SW480 (cell line): ENCODE data around the gene ADCY1.
"Not testable (repeated sequence)": the region's sequence is repeated elsewhere in the genome, so short reads cannot be mapped to it uniquely, and the experiment has no call there.

Experiments used
- DNase-seq: peaks from one replicate; pipeline ENCODE4 v3.0.0-alpha.2; 2016; ENCODE audit warnings: low spot score

Gene ADCY1

GRCh38 chr7:45712872-45713668, 138.9 kb downstream of the ADCY1 start:
- no peak for DNase-seq

GRCh38 chr7:45713669-45714520, 139.7 kb downstream of the ADCY1 start:
- no peak for DNase-seq

- DNase-seq = no peak
Observed at GRCh38 chr7:45714521-45714820, 140.3 kb downstream of the ADCY1 start.

DNA sequence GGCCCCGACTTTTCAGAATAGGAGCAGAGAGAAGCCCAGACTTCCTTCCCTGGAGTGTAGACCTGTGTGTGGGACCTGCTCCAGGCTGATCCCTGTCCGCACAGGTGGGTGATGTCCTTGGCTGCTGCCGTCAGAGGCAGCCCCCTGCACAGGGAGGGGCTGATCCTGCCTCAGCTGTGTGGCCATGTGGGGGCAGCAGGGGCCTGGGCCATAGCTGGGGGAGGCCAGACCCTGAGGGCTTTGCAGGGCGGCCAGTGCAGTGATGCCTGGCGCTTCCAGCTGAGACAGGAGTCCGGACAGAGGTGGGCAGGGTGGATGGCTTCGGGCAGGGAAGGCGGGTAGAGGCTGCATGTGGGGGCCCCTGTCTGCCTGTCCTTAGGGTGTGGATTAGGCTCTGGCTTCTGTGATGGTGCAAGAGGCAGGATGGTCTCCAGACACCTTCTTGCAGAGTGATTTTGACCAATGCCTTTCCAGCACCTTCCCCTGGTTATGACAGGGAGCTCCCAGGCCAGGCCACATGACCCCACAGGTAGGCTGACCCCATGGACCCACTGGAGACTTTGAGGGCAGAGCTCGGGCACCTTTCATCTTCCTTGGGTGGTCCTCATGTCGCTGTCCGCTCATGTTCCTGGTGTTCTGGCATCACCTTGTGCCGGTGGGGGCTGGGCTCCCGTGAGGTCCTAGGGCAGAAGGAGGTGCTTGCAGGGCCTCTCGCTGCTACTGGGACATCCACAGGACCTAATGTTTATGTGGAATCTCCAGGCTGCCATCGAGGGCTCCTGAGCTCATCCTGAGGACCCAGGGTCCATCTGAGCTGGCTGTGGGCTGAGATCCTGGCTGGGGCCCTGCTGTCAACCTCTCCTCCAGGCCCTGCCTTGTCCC, 141.5 kb downstream of the ADCY1 start:
- no peak for DNase-seq

DNA sequence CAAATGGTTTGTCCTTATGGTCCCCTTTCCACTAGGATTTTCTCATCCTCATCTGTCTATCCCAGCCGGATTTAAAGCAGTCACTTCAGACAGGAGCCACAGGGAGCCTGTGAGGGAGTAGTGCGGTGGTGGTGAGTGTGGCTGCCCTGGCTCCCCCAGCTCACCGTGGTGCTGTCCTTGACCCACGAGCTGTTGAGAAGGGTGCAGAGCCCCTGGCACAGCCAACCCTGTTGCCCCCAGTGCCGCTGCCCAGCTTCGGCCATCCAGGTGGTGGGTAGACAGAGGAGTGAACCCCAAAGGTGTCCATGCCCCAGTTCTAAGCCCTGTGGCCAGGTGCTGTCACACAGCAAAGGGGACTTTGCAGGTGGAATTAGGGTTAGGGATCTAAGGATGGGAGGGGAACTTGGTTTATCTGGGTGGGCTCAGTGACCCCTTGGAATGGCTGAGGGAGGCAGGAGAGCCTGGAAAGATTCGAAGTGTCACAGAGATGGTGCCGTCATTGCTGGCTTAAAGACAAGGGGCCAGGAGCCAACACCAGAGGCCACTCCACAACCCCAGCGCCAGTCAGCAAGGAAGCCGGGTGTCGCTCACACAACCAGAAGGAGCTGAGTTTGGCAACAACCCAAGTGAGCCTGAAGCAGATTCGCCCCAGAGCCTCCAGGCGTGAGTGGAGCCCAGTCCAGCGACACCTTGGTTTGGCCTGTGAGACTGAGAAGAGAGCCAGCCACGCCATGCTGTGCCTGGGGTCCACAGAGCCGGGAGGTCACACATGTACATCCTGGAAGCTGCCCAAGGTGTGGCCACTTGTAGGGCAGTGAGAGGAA, 142.4 kb downstream of the ADCY1 start:
- no peak for DNase-seq

DNA sequence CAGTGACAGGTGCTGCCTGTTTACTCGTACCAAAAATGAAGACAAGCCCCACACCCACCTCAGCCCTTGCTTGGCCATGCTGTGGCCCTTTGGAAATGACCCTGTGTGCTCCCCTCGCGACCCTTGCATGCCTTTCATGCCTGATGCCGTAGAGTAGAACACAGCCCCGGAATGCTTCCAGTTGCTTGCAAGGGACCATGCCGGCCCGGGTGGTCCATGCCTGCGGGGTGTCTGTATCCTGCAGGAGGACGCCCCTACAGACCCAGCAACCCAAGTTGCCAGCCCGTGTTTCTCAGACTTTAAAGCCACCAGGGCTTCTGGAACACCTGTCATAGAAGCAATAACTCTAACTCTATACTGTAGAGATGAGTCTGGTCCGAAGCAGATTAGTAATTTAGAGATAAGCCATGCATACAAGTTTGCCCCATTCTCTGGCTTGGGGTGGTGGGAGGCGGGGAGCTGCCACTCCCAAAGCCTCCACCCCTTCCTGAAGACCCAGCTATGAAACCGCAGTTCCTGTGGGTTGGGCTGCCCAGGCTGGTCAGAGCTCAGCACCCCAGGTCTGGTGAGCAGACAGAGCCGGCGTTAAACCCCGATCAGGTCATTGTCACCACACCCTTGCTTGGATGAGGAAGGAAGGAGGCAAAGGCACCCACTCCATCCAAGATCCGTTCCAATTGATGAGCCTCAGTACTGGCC, 143.5 kb downstream of the ADCY1 start:
- no peak for DNase-seq

- DNase-seq = no peak
Observed at GRCh38 chr7:45718464-45719330, 144.5 kb downstream of the ADCY1 start.

DNA sequence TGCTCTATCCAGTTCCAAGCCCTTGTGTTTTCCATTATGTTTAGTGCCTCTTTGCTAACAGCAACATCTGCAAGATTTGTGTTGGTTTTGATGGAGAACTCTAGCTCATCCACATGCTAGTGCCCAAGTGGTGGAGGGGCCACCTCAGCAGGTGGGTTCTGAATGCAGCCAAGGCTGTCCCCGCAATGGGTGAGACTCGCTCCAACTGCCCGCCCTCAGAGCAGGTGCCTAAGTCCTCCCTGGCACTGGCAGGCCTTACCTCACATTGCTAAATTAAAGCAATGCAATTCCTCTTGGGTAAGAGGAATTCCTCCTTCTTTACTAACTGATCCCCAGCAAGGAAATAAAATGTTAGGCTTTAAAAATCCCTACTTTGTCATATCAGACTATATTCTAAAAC, 146.8 kb downstream of the ADCY1 start:
- no peak for DNase-seq

DNA sequence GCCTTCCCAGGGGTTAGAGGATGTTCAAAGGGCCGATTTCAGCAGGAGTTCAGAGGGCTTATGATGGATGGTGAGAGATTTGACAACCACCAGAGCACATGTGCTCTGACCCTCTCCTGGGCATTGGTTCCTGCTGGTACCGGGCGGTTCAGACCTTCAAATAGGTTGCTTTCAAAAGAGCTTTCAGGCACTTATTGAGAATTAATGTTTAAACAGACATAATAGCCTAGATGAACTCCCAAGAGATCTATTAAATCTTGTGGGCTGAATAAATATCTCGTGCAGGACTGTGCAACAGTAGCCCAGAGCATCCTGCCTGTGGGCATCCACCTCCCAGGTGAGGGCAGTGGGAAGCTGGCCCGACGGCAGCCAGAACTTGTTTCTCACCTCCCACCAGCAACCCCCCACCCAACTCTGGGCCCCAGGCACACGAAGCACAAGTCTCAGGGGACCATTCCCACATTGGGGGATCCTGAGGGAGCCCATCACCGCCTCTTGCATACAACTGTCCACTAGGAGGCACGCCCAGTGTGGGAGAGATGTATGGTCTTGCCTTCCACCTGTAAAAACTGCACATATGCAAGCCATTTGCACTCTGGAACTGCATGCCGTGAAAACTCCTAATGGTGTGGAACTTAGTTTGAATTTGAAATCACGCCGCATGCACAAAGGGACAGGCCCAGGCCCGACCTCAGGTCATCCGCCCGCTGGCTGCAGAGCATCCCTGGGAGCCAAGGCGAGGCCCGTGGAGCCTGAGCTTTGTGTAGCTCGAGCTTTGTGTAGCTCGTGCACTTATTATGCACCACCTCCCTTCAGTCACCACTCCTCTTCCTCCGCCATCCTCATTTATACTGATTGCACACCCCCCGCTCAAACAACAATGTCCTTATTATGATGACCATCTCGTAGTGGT, 147.8 kb downstream of the ADCY1 start:
- DNase-seq = no peak

DNA sequence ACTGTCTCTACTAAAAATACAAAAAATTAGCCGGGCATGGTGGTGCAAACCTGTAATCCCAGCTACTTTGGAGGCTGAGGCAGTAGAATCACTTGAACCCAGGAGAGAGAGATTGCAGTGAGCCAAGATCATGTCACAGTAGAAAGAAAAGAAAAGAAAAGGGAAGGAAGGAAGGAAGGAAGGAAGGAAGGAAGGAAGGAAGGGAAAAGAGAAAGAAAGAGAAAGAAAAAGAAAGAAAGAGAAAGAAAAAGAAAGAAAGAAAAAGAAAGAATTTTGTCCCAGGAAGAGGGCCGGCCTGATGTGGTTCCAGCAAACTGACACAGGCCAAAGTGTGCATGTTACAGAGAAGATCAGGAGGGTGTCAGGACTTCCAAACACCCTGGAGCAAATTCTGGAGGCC, 151.1 kb downstream of the ADCY1 start:
- not testable (repeated sequence) for DNase-seq

DNA sequence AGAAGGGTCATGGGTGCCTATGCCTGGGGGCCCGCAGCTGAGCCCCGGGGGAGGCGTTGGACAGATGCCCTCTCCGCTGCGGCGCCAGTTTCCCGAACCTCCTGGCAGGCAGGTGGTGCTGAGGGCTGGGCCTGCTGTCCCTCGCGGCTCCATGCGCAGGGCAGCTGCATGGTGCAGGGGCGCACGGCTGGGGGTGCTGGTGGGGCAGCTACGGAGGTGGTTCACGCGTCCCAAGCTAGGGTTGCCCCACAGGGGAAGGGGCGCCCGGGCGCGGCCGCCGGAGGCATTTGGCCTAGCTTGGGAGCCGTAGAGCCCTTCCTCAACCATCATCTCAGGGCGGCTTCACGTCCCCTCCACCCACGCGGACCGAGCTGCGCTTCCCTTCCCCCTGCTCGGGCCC, 152.7 kb downstream of the ADCY1 start:
- DNase-seq = no peak

GRCh38 chr7:45731692-45732443, 157.7 kb downstream of the ADCY1 start:
- DNase-seq = peak; percentile 88

DNA sequence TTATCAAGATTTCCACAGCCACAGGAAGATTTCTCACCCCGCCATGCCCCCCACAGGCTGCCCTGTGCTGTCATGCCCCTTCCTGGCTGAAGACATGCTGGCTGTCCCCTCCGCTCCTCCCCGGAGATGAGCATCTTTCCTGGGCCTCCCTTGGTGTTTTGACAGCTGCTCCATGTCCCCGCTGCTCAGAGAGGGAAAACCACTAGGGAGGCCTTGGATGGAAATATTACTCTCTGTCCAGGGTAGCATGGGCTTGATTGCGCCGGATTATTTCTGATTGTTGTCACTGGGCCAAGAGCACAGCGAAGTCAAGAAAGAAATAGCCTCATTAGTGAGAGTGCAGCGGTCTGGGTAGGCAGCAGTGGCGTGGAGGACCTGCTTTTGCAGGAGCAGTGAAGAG, 164.8 kb downstream of the ADCY1 start:
- DNase-seq = not testable (repeated sequence)

DNA sequence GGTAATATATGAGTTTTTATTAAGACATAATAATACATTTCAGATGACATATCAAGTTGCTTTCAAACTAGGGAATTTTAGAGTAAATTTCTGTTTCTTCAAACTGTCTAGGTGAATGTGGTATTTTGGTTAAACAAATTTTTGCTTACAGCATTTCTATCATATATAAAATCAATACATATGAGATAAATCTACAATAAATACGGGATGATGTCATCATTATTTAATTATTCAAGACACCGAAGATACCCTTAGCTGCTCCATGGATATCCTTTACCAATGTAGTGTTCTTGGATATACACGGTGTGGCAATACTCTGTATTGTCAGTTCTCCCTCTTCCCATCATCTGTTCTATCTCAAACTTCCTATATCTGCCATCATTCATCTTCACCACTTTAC, 166.4 kb downstream of the ADCY1 start:
- DNase-seq = not testable (repeated sequence)

DNA sequence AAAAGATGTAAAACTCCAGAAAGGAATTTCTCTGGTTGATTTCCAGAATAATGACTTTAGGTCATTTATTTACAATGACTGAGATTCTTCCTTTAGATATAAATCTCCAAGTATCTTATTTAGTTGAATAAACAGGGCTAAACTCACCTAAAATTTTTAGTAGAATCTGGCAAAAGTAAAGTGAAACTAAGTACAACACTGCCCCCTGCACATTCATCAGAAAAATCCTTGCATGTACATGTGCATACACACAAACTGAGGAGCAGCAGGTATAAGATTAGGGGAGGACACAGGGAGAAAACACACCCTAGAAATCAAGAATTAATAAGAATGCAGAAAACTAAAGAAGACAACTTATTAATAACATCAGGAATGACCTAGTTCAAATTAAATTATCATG, 174.8 kb downstream of the ADCY1 start:
- not testable (repeated sequence) for DNase-seq

GRCh38 chr7:45751352-45751751, 177.2 kb downstream of the ADCY1 start:
- DNase-seq = not testable (repeated sequence)

DNA sequence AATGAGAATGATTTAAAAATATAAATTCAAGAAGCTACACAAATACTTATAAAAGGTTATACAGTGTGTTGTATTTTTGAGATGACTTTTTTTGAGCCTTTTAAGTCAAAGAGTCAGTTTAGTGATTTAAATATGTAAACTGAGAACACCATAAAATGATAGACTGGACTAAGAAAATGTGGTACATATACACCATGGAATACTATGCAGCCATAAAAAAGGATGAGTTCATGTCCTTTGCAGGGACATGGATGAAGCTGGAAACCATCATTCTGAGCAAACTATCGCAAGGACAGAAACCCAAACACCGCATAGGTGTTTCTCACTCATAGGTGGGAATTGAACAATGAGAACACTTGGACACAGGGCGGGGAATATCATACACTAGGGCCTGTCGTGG, 182.2 kb downstream of the ADCY1 start:
- not testable (repeated sequence) for DNase-seq

DNA sequence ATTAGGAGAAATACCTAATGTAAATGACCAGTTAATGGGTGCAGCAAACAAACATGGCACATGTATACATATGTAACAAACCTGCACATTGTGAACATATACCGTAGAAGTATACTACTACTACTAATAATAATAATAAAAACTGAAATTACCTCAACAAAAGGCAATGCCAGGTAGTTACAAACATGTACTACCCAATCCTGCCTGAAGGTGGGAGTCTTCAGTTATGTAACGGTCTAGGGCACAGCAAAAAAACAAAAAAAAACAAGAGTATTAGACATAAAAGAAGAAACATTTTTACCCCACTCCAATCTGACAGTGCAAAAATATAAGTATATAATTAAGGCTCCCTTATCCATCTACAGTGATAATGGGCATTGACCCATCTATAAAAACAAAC, 182.6 kb downstream of the ADCY1 start:
- DNase-seq = not testable (repeated sequence)
